ENCODE results near the gene MXRA7. TPM values are rescaled to one million over a fixed set of nuclear protein-coding genes. Genes with fewer than 3 reads are reported as not detected.

MXRA7 gene
- total RNA-seq, 1 experiment from 2014 or later: 33.6 TPM

GRCh38 chr17:76644995-76645394 lies 65.8 kb downstream of the MXRA7 start:
- ChIA-PET POLR2A (interaction anchor here (1.3 kb wide), 1 partner anchor 7 kb away, joined by 4 read pairs; no protein-coding TSS in a partner anchor), CTCF (no interaction called here)
- no TSS peak for BruUV-seq (replicated peaks)
- TF ChIP-seq CTCF (IDR thresholded peaks at IDR 0.05; ENCODE audit: unreplicated experiment): no peak
- Mint-ChIP-seq H3K9me3 (ENCODE audit: unreplicated experiment) (no peaks in the 10 kb centered on the region), H3K4me3 (ENCODE audit: unreplicated experiment) (no peak overlapping the region), H3K36me3 (ENCODE audit: insufficient read depth, unreplicated experiment) (no peaks in the 10 kb centered on the region), H3K27me3 (ENCODE audit: insufficient read depth, unreplicated experiment) (peaks cover 31% of the 10 kb centered on the region), H3K27ac (ENCODE audit: low read depth, unreplicated experiment) (no peak overlapping the region), H3K4me1 (ENCODE audit: insufficient read depth, unreplicated experiment) (peaks cover 22% of the 10 kb centered on the region)
- intact Hi-C loops (cut with micrococcal nuclease): no loop called here
- DNase-seq (ENCODE audit: unreplicated experiment): no peak

- H3K27ac Mint-ChIP-seq (ENCODE audit: low read depth, unreplicated experiment): no peak within 1 kb of the TSS
- ChIA-PET CTCF (no interaction called here), POLR2A (interaction anchor here (0.7 to 0.8 kb wide), 2 partner anchors 53 to 86 kb away, joined by 3 read pairs; no protein-coding TSS in a partner anchor)
- peaks cover 20% of the 10 kb centered on the region for H3K27me3 Mint-ChIP-seq (ENCODE audit: insufficient read depth, unreplicated experiment)
- no peak within 1 kb of the TSS for H3K4me3 Mint-ChIP-seq (ENCODE audit: unreplicated experiment)
- H3K9me3 Mint-ChIP-seq (ENCODE audit: unreplicated experiment): no peaks in the 10 kb centered on the region
- BruUV-seq (replicated peaks): no TSS peak
- no peaks in the 10 kb centered on the region for H3K36me3 Mint-ChIP-seq (ENCODE audit: insufficient read depth, unreplicated experiment)
- intact Hi-C loops (cut with micrococcal nuclease): no loop called here
- TF ChIP-seq CTCF (IDR thresholded peaks at IDR 0.05; ENCODE audit: unreplicated experiment): no peak
- DNase-seq (ENCODE audit: unreplicated experiment): no peak
- H3K4me1 Mint-ChIP-seq (ENCODE audit: insufficient read depth, unreplicated experiment): peaks cover 22% of the 10 kb centered on the region
Measured at GRCh38 chr17:76643553-76644148, 67.1 kb downstream of the MXRA7 start, which contains the start of gene ST6GALNAC1. TSS of gene ST6GALNAC1 (minus strand) at chr17:76643757. CDS start at chr17:76643638, 119 bp downstream.

- TF ChIP-seq CTCF (IDR thresholded peaks at IDR 0.05; ENCODE audit: unreplicated experiment): no peak
- intact Hi-C loops (cut with micrococcal nuclease): no loop called here
- ChIA-PET CTCF (no interaction called here), POLR2A (interaction anchor here (0.7 to 0.8 kb wide), 2 partner anchors 53 to 85 kb away, joined by 3 read pairs; no protein-coding TSS in a partner anchor)
- Mint-ChIP-seq H3K9me3 (ENCODE audit: unreplicated experiment) (no peaks in the 10 kb centered on the region), H3K36me3 (ENCODE audit: insufficient read depth, unreplicated experiment) (no peaks in the 10 kb centered on the region), H3K4me1 (ENCODE audit: insufficient read depth, unreplicated experiment) (peaks cover 22% of the 10 kb centered on the region), H3K27ac (ENCODE audit: low read depth, unreplicated experiment) (no peak overlapping the region), H3K4me3 (ENCODE audit: unreplicated experiment) (no peak overlapping the region), H3K27me3 (ENCODE audit: insufficient read depth, unreplicated experiment) (peaks cover 20% of the 10 kb centered on the region)
- no TSS peak for BruUV-seq (replicated peaks)
- DNase-seq (ENCODE audit: unreplicated experiment): no peak
Measured at GRCh38 chr17:76642994-76643393, 67.8 kb downstream of the MXRA7 start.

- no peak for TF ChIP-seq CTCF (IDR thresholded peaks at IDR 0.05; ENCODE audit: unreplicated experiment)
- POLR2A ChIA-PET: interaction anchor here (1.3 to 2.0 kb wide), 2 partner anchors 29 to 31 kb away, joined by 3 to 9 read pairs; no protein-coding TSS in a partner anchor
- H3K27ac Mint-ChIP-seq (ENCODE audit: low read depth, unreplicated experiment): peak overlapping the region; percentile 49
- H3K4me1 Mint-ChIP-seq (ENCODE audit: insufficient read depth, unreplicated experiment): peaks cover 22% of the 10 kb centered on the region
- intact Hi-C loops (cut with micrococcal nuclease): no loop called here
- no TSS peak for BruUV-seq (replicated peaks)
- no peaks in the 10 kb centered on the region for H3K36me3 Mint-ChIP-seq (ENCODE audit: insufficient read depth, unreplicated experiment)
- DNase-seq (ENCODE audit: unreplicated experiment): no peak
- H3K4me3 Mint-ChIP-seq (ENCODE audit: unreplicated experiment): no peak overlapping the region
- no peaks in the 10 kb centered on the region for H3K9me3 Mint-ChIP-seq (ENCODE audit: unreplicated experiment)
- CTCF ChIA-PET: interaction anchor here (1.5 kb wide), 1 partner anchor 18 kb away, joined by 8 read pairs; no protein-coding TSS in a partner anchor
- H3K27me3 Mint-ChIP-seq (ENCODE audit: insufficient read depth, unreplicated experiment): peaks cover 20% of the 10 kb centered on the region
Measured at GRCh38 chr17:76642032-76642561, 68.7 kb downstream of the MXRA7 start.
